HepG2 (cell line): Measurements from ENCODE around the gene PLD1. TPM values are rescaled to one million over a fixed set of nuclear protein-coding genes. Genes with fewer than 3 reads are reported as not detected.

Experiments used
- ARNTL ChIP-seq: sonication (generic); formaldehyde crosslinking; IDR thresholded peaks from 2 replicates; pipeline ENCODE4 v1.4.0; 2020; ENCODE audit warnings: mild to moderate bottlenecking, missing genetic modification reagents
- ASH2L ChIP-seq: fragments of 300-600, 200-600 bp; sonication (generic); IDR thresholded peaks from 2 replicates; pipeline ENCODE4 v1.7.0; 2017; ENCODE audit warnings: low read depth, mild to moderate bottlenecking, moderate library complexity, mixed read lengths, low read length; ENCODE audit not compliant: insufficient read length
- CBX1 ChIP-seq: IDR thresholded peaks from one replicate; pipeline ENCODE4 v1.6.1; 2016; ENCODE audit warnings: antibody characterized with exemption, low read depth
- CCAR2 ChIP-seq: fragments of 200-400 bp; formaldehyde crosslinking; optimal IDR thresholded peaks from 2 replicates; pipeline ENCODE3; 2018; ENCODE audit warnings: low read depth, mild to moderate bottlenecking, low read length, moderate library complexity
- DMAP1 ChIP-seq: IDR thresholded peaks from 2 replicates; pipeline ENCODE4 v1.6.1; 2016
- FIP1L1 ChIP-seq: fragments of 200-400 bp; formaldehyde crosslinking; IDR thresholded peaks from 2 replicates; pipeline ENCODE4 v1.6.1; 2018; ENCODE audit warnings: low read depth, mild to moderate bottlenecking, low read length, moderate library complexity, borderline replicate concordance; ENCODE audit not compliant: insufficient read depth
- FOXJ3 ChIP-seq: sonication (generic); formaldehyde crosslinking; IDR thresholded peaks from 2 replicates; pipeline ENCODE4 v1.4.0; 2020; ENCODE audit warnings: missing genetic modification reagents, mild to moderate bottlenecking, borderline replicate concordance
- FOXP1 ChIP-seq, 2 experiments: fragments of 450-650 bp in 1 of 2; IDR thresholded peaks; 2 replicates each; pipeline ENCODE4 v1.6.1; 2017 to 2018; ENCODE audit warnings: antibody characterized with exemption in 1 of 2
- GFI1 ChIP-seq: sonication (generic); formaldehyde crosslinking; IDR thresholded peaks from 2 replicates; pipeline ENCODE4 v1.5.0; 2020; ENCODE audit warnings: missing genetic modification reagents, mild to moderate bottlenecking, borderline replicate concordance
- IRF9 ChIP-seq: sonication (generic); formaldehyde crosslinking; IDR thresholded peaks from 2 replicates; pipeline ENCODE4 v1.8.0; 2022; ENCODE audit warnings: missing genetic modification reagents, mild to moderate bottlenecking, borderline replicate concordance
- KLF12 ChIP-seq: sonication (generic); formaldehyde crosslinking; IDR thresholded peaks from 2 replicates; pipeline ENCODE4 v1.4.0; 2020; ENCODE audit warnings: missing genetic modification reagents, borderline replicate concordance
- MAFG ChIP-seq: sonication (generic); formaldehyde crosslinking; IDR thresholded peaks from 2 replicates; pipeline ENCODE4 v1.5.1; 2020; ENCODE audit warnings: mild to moderate bottlenecking, missing genetic modification reagents
- MXI1 ChIP-seq: IDR thresholded peaks from 3 replicates; pipeline ENCODE4 v1.6.1; 2012; ENCODE audit warnings: low read depth, low read length, inconsistent platforms, borderline replicate concordance
- MYC ChIP-seq: sonication (generic); formaldehyde crosslinking; IDR thresholded peaks from 2 replicates; pipeline ENCODE4 v1.9.0; 2021; ENCODE audit warnings: missing genetic modification reagents, borderline replicate concordance
- NR3C1 ChIP-seq: sonication (generic); formaldehyde crosslinking; IDR thresholded peaks from 2 replicates; pipeline ENCODE4 v1.4.0; 2020; ENCODE audit warnings: missing genetic modification reagents
- POGZ ChIP-seq: sonication (generic); formaldehyde crosslinking; IDR thresholded peaks from 2 replicates; pipeline ENCODE4 v1.4.0; 2020; ENCODE audit warnings: mild to moderate bottlenecking, missing genetic modification reagents
- SKI ChIP-seq: fragments of 450-650 bp; IDR thresholded peaks from one replicate; pipeline ENCODE4 v1.6.1; 2018; ENCODE audit warnings: mild to moderate bottlenecking; ENCODE audit not compliant: partially characterized antibody
- SMARCC2 ChIP-seq: fragments of 450-650 bp; IDR thresholded peaks from 2 replicates; pipeline ENCODE4 v1.6.1; 2017; ENCODE audit warnings: antibody characterized with exemption, mild to moderate bottlenecking
- TBX2 ChIP-seq: sonication (generic); formaldehyde crosslinking; IDR thresholded peaks from 2 replicates; pipeline ENCODE4 v1.5.0; 2020; ENCODE audit warnings: missing genetic modification reagents, mild to moderate bottlenecking, borderline replicate concordance
- ZBTB2 ChIP-seq: sonication (generic); formaldehyde crosslinking; IDR thresholded peaks from 2 replicates; pipeline ENCODE4 v1.8.0; 2022; ENCODE audit warnings: low read depth, missing genetic modification reagents
- ZFP37 ChIP-seq: sonication (generic); formaldehyde crosslinking; IDR thresholded peaks from 2 replicates; pipeline ENCODE4 v1.4.0; 2020; ENCODE audit warnings: missing genetic modification reagents, borderline replicate concordance
- ZNF20 ChIP-seq: sonication (generic); formaldehyde crosslinking; IDR thresholded peaks from 2 replicates; pipeline ENCODE4 v1.4.0; 2020; ENCODE audit warnings: mild to moderate bottlenecking, moderate library complexity, missing genetic modification reagents
- ZNF546 ChIP-seq: sonication (generic); formaldehyde crosslinking; conservative IDR thresholded peaks from 2 replicates; pipeline ENCODE4 v1.8.1; 2023; ENCODE audit warnings: mild to moderate bottlenecking, missing genetic modification reagents
- ZNF577 ChIP-seq: sonication (generic); formaldehyde crosslinking; IDR thresholded peaks from 2 replicates; pipeline ENCODE4 v1.4.0; 2020; ENCODE audit warnings: mild to moderate bottlenecking, low read depth, missing genetic modification reagents, borderline replicate concordance
- ZNF672 ChIP-seq: sonication (generic); formaldehyde crosslinking; IDR thresholded peaks from 2 replicates; pipeline ENCODE4 v1.8.1; 2022; ENCODE audit warnings: missing genetic modification reagents
- ZNF766 ChIP-seq: sonication (generic); formaldehyde crosslinking; IDR thresholded peaks from 2 replicates; pipeline ENCODE4 v1.5.0; 2020; ENCODE audit warnings: missing genetic modification reagents, borderline replicate concordance
- ZNF772 ChIP-seq: sonication (generic); formaldehyde crosslinking; IDR thresholded peaks from 2 replicates; pipeline ENCODE4 v1.5.0; 2020; ENCODE audit warnings: mild to moderate bottlenecking, missing genetic modification reagents
- ZNF776 ChIP-seq: sonication (generic); formaldehyde crosslinking; IDR thresholded peaks from 2 replicates; pipeline ENCODE4 v1.4.0; 2020; ENCODE audit warnings: mild to moderate bottlenecking, missing genetic modification reagents
- ZNF839 ChIP-seq: sonication (generic); formaldehyde crosslinking; IDR thresholded peaks from 2 replicates; pipeline ENCODE4 v1.4.0; 2020; ENCODE audit warnings: missing genetic modification reagents, mild to moderate bottlenecking, borderline replicate concordance
- ZNF850 ChIP-seq: sonication (generic); formaldehyde crosslinking; conservative IDR thresholded peaks from 2 replicates; pipeline ENCODE4 v1.9.0; 2021; ENCODE audit warnings: mild to moderate bottlenecking, missing genetic modification reagents
- polyA plus RNA-seq, 8 experiments: library from polyadenylated mRNA; depleted of rRNA in 3 of 8; stranded (reverse) in 7 of 8; unstranded in 1 of 8; fragments of >200 nt; fragmentation: Illumina TruSeq in 4 of 8; extraction: Trizol in 4 of 8; gene quantifications; 2 replicates each; pipeline versions ENCODE4 v1.2.1 to v1.2.3, GENCODE V29; 2011 to 2016; ENCODE audit warnings: low read depth in 4 of 8, missing spikeins in 1 of 8, mixed read lengths in 1 of 8; ENCODE audit not compliant: insufficient read depth in 1 of 8
- total RNA-seq, 5 experiments: library from RNA; depleted of rRNA; stranded (reverse); fragments of >200 nt; fragmentation: Illumina TruSeq; extraction: Trizol; gene quantifications; 2 replicates each; pipeline ENCODE4 v1.2.3, GENCODE V29; 2016; ENCODE audit warnings: low read depth in 1 of 5

PLD1 gene
- total and polyA plus RNA-seq, 2 of the 13 experiments (the other 11 are each of a cell fraction or from before 2014, with no cell fraction given), result 27.1 to 59.4 TPM

GRCh38 chr3:171809861-171810628, at the start of gene PLD1 (continued):
- peak; percentile 59; the same call in 1 of the 2 replicates for TF ChIP-seq ZFP37 (CRISPR knock-in tag)
- TF ChIP-seq NR3C1, result no peak
- TF ChIP-seq ZNF766 (CRISPR knock-in tag), result peak; percentile 50; the same call in 1 of the 2 replicates
- TF ChIP-seq CBX1, result peak; percentile 26
- TF ChIP-seq FIP1L1, result no peak
- no peak for TF ChIP-seq FOXP1 (IDR thresholded peaks at IDR 0.05)
- 0 out of 2 replicates have a peak, but pooled peaks have one; percentile 24 for TF ChIP-seq FOXP1 (CRISPR knock-in tag; IDR thresholded peaks at IDR 0.05)
- no peak for TF ChIP-seq ZNF839 (CRISPR knock-in tag)
- TF ChIP-seq SKI, result peak; percentile 24
- peak; percentile 84 for TF ChIP-seq ZNF776
- peak; percentile 80 for TF ChIP-seq MYC (CRISPR knock-in tag)
- no peak for TF ChIP-seq CCAR2
- no peak for TF ChIP-seq DMAP1 (CRISPR knock-in tag)
- TF ChIP-seq IRF9 (CRISPR knock-in tag), result peak; percentile 72
- no peak for TF ChIP-seq ZNF577 (CRISPR knock-in tag)
- peak; percentile 75 for TF ChIP-seq POGZ (CRISPR knock-in tag)
- no peak for TF ChIP-seq KLF12 (CRISPR knock-in tag)
- TF ChIP-seq ZNF850 (CRISPR knock-in tag), result no peak
- TF ChIP-seq ZNF20, result no peak
- TF ChIP-seq ARNTL (CRISPR knock-in tag), result peak; percentile 88; the same call in 1 of the 2 replicates
- peak; percentile 61; the same call in 1 of the 2 replicates for TF ChIP-seq GFI1 (CRISPR knock-in tag)
- TF ChIP-seq ZNF772, result peak; percentile 71
- 0 out of 2 replicates have a peak, but pooled peaks have one; percentile 82 for TF ChIP-seq ZNF672 (CRISPR knock-in tag)
- 0 out of 2 replicates have a peak, but pooled peaks have one; percentile 79 for TF ChIP-seq ZNF546
- TF ChIP-seq TBX2, result peak; percentile 73
- no peak for TF ChIP-seq MAFG (CRISPR knock-in tag)
- no peak for TF ChIP-seq FOXJ3 (CRISPR knock-in tag)
- TF ChIP-seq SMARCC2, result no peak
- TF ChIP-seq ASH2L, result peak; percentile 48
- no peak; the same call in 1 of the 2 replicates for TF ChIP-seq ZBTB2 (CRISPR knock-in tag)
- TF ChIP-seq MXI1, result peak; percentile 52; the same call in 2 of the 3 replicates
